Peyer's patch (tissue), 4 donors: ENCODE results near the gene ARHGEF40.

Experiments used
- CTCF ChIP-seq, 6 experiments: fragments of 450-650 bp in 4 of 6; fragments of 200-600 bp in 2 of 6; sonication (generic) in 1 of 6; IDR thresholded peaks; one replicate each; pipeline ENCODE4 v1.5.1; 2017 to 2019; ENCODE audit warnings: antibody characterized with exemption in 6 of 6, mild to moderate bottlenecking in 3 of 6, moderate library complexity in 1 of 6
- POLR2A ChIP-seq, 2 donors: fragments of 450-650 bp; IDR thresholded peaks; one replicate each; pipeline ENCODE4 v1.5.1; 2017; ENCODE audit warnings: antibody characterized with exemption in 2 of 2, mild to moderate bottlenecking in 2 of 2, moderate library complexity in 2 of 2

GRCh38 chr14:21053184-21054122 lies 16.7 kb upstream of the ARHGEF40 start:
- TF ChIP-seq CTCF (IDR thresholded peaks at IDR 0.05) (no peak), POLR2A (IDR thresholded peaks at IDR 0.05) (no peak)
